HepG2 (cell line): Measurements from ENCODE around the gene SPATA33. TPM values are rescaled to one million over a fixed set of nuclear protein-coding genes. Genes with fewer than 3 reads are reported as not detected.

ENCODE experiments used
- KLF11 ChIP-seq: IDR thresholded peaks from 2 replicates; pipeline ENCODE4 v1.6.1; 2016; ENCODE audit warnings: missing compliant biosample characterization
- PCBP1 ChIP-seq: fragments of 200-400 bp; formaldehyde crosslinking; IDR thresholded peaks from 2 replicates; pipeline ENCODE4 v1.6.1; 2017; ENCODE audit warnings: mild to moderate bottlenecking, low read depth, low read length, borderline replicate concordance
- SOX6 ChIP-seq, 2 experiments: fragments of 450-650 bp in 1 of 2; sonication (generic) in 1 of 2; formaldehyde crosslinking in 1 of 2; IDR thresholded peaks; 2 replicates each; pipeline versions ENCODE4 v1.4.0 to v1.6.1; 2017 to 2020; ENCODE audit warnings: antibody characterized with exemption in 1 of 2, mild to moderate bottlenecking in 1 of 2, missing genetic modification reagents in 1 of 2
- TAF1 ChIP-seq: sonication (generic); formaldehyde crosslinking; IDR thresholded peaks from 2 replicates; pipeline ENCODE4 v1.4.0; 2020; ENCODE audit warnings: missing genetic modification reagents
- TEAD3 ChIP-seq: optimal IDR thresholded peaks from 2 replicates; pipeline ENCODE3; 2016; ENCODE audit warnings: borderline replicate concordance
- ZBTB3 ChIP-seq: sonication (generic); formaldehyde crosslinking; IDR thresholded peaks from 2 replicates; pipeline ENCODE4 v1.4.0; 2020; ENCODE audit warnings: low read depth, mild to moderate bottlenecking, moderate library complexity, missing genetic modification reagents, borderline replicate concordance
- ZNF234 ChIP-seq: sonication (generic); formaldehyde crosslinking; conservative IDR thresholded peaks from 2 replicates; pipeline ENCODE4 v1.5.1; 2020; ENCODE audit warnings: mild to moderate bottlenecking, missing genetic modification reagents
- ZNF30 ChIP-seq: sonication (generic); formaldehyde crosslinking; IDR thresholded peaks from 2 replicates; pipeline ENCODE4 v1.5.0; 2020; ENCODE audit warnings: mild to moderate bottlenecking, missing genetic modification reagents
- ZNF33A ChIP-seq: sonication (generic); formaldehyde crosslinking; IDR thresholded peaks from 2 replicates; pipeline ENCODE4 v1.5.1; 2020; ENCODE audit warnings: missing genetic modification reagents, mild to moderate bottlenecking, moderate library complexity, borderline replicate concordance
- ZNF451 ChIP-seq: sonication (generic); formaldehyde crosslinking; IDR thresholded peaks from 2 replicates; pipeline ENCODE4 v1.5.0; 2020; ENCODE audit warnings: mild to moderate bottlenecking, missing genetic modification reagents
- ZNF510 ChIP-seq: sonication (generic); formaldehyde crosslinking; IDR thresholded peaks from 2 replicates; pipeline ENCODE4 v1.4.0; 2020; ENCODE audit warnings: low read depth, mild to moderate bottlenecking, missing genetic modification reagents
- ZNF652 ChIP-seq: IDR thresholded peaks from 2 replicates; pipeline ENCODE4 v1.6.1; 2016; ENCODE audit warnings: low read depth, borderline replicate concordance
- ZNF749 ChIP-seq: sonication (generic); formaldehyde crosslinking; IDR thresholded peaks from 2 replicates; pipeline ENCODE4 v1.8.0; 2022; ENCODE audit warnings: mild to moderate bottlenecking, missing genetic modification reagents, moderate library complexity, borderline replicate concordance
- ZNF878 ChIP-seq: sonication (generic); formaldehyde crosslinking; IDR thresholded peaks from 2 replicates; pipeline ENCODE4 v1.8.1; 2023; ENCODE audit warnings: mild to moderate bottlenecking, missing genetic modification reagents, moderate library complexity
- polyA plus RNA-seq, 8 experiments: library from polyadenylated mRNA; depleted of rRNA in 3 of 8; stranded (reverse) in 7 of 8; unstranded in 1 of 8; fragments of >200 nt; fragmentation: Illumina TruSeq in 4 of 8; extraction: Trizol in 4 of 8; gene quantifications; 2 replicates each; pipeline versions ENCODE4 v1.2.1 to v1.2.3, GENCODE V29; 2011 to 2016; ENCODE audit warnings: low read depth in 4 of 8, missing spikeins in 1 of 8, mixed read lengths in 1 of 8; ENCODE audit not compliant: insufficient read depth in 1 of 8
- total RNA-seq, 5 experiments: library from RNA; depleted of rRNA; stranded (reverse); fragments of >200 nt; fragmentation: Illumina TruSeq; extraction: Trizol; gene quantifications; 2 replicates each; pipeline ENCODE4 v1.2.3, GENCODE V29; 2016; ENCODE audit warnings: low read depth in 1 of 5
- TF ChIP-seq, protein P1 (sequence below): sonication (generic); formaldehyde crosslinking; IDR thresholded peaks from 2 replicates; pipeline ENCODE4 v1.4.0; 2020; ENCODE audit warnings: mild to moderate bottlenecking, missing genetic modification reagents
- TF ChIP-seq, protein P2 (sequence below): sonication (generic); formaldehyde crosslinking; IDR thresholded peaks from 2 replicates; pipeline ENCODE4 v1.4.0; 2020; ENCODE audit warnings: missing genetic modification reagents
- TF ChIP-seq, protein P3 (sequence below): sonication (generic); formaldehyde crosslinking; IDR thresholded peaks from 2 replicates; pipeline ENCODE4 v1.8.0; 2022; ENCODE audit warnings: mild to moderate bottlenecking, missing genetic modification reagents, borderline replicate concordance
- TF ChIP-seq, protein P4 (sequence below): sonication (generic); formaldehyde crosslinking; IDR thresholded peaks from 2 replicates; pipeline ENCODE4 v1.9.0; 2022; ENCODE audit warnings: missing genetic modification reagents, mild to moderate bottlenecking, borderline replicate concordance
- TF ChIP-seq, protein P5 (sequence below): IDR thresholded peaks from 2 replicates; pipeline ENCODE4 v1.6.1; 2016; ENCODE audit warnings: mild to moderate bottlenecking, missing biosample characterization, missing genetic modification reagents

The SPATA33 gene
- total and polyA plus RNA-seq, 2 of the 13 experiments (the other 11 are each of a cell fraction or from before 2014, with no cell fraction given), result 5.7 to 11.0 TPM

DNA sequence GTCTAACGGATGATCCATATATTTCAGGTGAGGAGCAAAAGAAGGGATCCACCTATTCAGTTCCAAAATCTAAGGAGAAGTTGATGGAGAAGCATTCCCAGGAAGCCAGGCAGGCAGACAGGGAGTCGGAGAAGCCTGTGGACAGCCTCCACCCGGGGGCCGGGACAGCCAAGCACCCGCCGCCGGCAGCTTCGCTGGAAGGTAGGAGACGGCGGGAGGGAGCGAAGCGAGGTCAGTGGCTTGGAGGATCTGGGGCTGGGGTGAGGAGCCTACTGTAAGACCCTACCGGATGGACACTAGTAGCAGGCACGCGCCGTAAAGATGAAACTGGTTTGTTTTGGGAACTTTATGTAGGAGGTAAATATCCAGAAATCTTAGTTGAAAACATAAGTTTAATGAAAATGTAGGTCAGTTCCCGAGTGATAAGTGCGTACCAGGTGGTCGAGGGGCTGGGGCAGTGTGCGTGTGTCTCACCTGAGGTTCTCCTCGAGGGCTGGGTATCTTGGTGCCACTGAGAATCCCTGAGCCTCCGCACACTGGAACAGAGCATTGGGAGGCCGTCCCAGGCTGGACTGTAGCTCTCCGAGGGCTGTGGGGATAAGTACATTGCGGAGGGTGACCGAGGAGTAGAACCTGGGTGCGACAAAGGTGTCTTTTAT, 714 bp downstream of the SPATA33 start (continued):
- TF ChIP-seq, protein P1, sequence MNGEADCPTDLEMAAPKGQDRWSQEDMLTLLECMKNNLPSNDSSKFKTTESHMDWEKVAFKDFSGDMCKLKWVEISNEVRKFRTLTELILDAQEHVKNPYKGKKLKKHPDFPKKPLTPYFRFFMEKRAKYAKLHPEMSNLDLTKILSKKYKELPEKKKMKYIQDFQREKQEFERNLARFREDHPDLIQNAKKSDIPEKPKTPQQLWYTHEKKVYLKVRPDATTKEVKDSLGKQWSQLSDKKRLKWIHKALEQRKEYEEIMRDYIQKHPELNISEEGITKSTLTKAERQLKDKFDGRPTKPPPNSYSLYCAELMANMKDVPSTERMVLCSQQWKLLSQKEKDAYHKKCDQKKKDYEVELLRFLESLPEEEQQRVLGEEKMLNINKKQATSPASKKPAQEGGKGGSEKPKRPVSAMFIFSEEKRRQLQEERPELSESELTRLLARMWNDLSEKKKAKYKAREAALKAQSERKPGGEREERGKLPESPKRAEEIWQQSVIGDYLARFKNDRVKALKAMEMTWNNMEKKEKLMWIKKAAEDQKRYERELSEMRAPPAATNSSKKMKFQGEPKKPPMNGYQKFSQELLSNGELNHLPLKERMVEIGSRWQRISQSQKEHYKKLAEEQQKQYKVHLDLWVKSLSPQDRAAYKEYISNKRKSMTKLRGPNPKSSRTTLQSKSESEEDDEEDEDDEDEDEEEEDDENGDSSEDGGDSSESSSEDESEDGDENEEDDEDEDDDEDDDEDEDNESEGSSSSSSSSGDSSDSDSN (CRISPR knock-in tag), result peak; percentile 16; the same call in 1 of the 2 replicates
- no peak for TF ChIP-seq TAF1 (CRISPR knock-in tag)
- no peak for TF ChIP-seq ZNF33A
- TF ChIP-seq, protein P2, sequence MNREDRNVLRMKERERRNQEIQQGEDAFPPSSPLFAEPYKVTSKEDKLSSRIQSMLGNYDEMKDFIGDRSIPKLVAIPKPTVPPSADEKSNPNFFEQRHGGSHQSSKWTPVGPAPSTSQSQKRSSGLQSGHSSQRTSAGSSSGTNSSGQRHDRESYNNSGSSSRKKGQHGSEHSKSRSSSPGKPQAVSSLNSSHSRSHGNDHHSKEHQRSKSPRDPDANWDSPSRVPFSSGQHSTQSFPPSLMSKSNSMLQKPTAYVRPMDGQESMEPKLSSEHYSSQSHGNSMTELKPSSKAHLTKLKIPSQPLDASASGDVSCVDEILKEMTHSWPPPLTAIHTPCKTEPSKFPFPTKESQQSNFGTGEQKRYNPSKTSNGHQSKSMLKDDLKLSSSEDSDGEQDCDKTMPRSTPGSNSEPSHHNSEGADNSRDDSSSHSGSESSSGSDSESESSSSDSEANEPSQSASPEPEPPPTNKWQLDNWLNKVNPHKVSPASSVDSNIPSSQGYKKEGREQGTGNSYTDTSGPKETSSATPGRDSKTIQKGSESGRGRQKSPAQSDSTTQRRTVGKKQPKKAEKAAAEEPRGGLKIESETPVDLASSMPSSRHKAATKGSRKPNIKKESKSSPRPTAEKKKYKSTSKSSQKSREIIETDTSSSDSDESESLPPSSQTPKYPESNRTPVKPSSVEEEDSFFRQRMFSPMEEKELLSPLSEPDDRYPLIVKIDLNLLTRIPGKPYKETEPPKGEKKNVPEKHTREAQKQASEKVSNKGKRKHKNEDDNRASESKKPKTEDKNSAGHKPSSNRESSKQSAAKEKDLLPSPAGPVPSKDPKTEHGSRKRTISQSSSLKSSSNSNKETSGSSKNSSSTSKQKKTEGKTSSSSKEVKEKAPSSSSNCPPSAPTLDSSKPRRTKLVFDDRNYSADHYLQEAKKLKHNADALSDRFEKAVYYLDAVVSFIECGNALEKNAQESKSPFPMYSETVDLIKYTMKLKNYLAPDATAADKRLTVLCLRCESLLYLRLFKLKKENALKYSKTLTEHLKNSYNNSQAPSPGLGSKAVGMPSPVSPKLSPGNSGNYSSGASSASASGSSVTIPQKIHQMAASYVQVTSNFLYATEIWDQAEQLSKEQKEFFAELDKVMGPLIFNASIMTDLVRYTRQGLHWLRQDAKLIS (CRISPR knock-in tag), result 0 out of 2 replicates have a peak, but pooled peaks have one; percentile 8
- TF ChIP-seq SOX6 (IDR thresholded peaks at IDR 0.05), result no peak
- peak; percentile 46; the same call in 1 of the 2 replicates for TF ChIP-seq SOX6 (CRISPR knock-in tag; IDR thresholded peaks at IDR 0.05)
- no peak for TF ChIP-seq ZNF30 (CRISPR knock-in tag)
- TF ChIP-seq, protein P3, sequence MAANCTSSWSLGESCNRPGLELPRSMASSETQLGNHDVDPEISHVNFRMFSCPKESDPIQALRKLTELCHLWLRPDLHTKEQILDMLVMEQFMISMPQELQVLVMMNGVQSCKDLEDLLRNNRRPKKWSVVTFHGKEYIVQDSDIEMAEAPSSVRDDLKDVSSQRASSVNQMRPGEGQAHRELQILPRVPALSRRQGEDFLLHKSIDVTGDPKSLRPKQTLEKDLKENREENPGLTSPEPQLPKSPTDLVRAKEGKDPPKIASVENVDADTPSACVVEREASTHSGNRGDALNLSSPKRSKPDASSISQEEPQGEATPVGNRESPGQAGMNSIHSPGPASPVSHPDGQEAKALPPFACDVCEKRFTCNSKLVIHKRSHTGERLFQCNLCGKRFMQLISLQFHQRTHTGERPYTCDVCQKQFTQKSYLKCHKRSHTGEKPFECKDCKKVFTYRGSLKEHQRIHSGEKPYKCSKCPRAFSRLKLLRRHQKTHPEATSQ, result 0 out of 2 replicates have a peak, but pooled peaks have one; percentile 52
- TF ChIP-seq PCBP1, result no peak
- TF ChIP-seq, protein P4, sequence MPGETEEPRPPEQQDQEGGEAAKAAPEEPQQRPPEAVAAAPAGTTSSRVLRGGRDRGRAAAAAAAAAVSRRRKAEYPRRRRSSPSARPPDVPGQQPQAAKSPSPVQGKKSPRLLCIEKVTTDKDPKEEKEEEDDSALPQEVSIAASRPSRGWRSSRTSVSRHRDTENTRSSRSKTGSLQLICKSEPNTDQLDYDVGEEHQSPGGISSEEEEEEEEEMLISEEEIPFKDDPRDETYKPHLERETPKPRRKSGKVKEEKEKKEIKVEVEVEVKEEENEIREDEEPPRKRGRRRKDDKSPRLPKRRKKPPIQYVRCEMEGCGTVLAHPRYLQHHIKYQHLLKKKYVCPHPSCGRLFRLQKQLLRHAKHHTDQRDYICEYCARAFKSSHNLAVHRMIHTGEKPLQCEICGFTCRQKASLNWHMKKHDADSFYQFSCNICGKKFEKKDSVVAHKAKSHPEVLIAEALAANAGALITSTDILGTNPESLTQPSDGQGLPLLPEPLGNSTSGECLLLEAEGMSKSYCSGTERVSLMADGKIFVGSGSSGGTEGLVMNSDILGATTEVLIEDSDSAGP (CRISPR knock-in tag), result no peak; the same call in 1 of the 2 replicates
- TF ChIP-seq ZNF234, result peak; percentile 80; the same call in 1 of the 2 replicates
- no peak for TF ChIP-seq ZNF749 (CRISPR knock-in tag)
- peak; percentile 9 for TF ChIP-seq TEAD3 (CRISPR knock-in tag)
- TF ChIP-seq ZNF451, result no peak
- no peak for TF ChIP-seq ZBTB3 (CRISPR knock-in tag)
- 0 out of 2 replicates have a peak, but pooled peaks have one; percentile 2 for TF ChIP-seq ZNF652
- no peak for TF ChIP-seq KLF11 (CRISPR knock-in tag)
- no peak for TF ChIP-seq ZNF510 (CRISPR knock-in tag)
- TF ChIP-seq, protein P5, sequence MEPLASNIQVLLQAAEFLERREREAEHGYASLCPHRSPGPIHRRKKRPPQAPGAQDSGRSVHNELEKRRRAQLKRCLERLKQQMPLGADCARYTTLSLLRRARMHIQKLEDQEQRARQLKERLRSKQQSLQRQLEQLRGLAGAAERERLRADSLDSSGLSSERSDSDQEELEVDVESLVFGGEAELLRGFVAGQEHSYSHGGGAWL (CRISPR knock-in tag), result no peak
- 0 out of 2 replicates have a peak, but pooled peaks have one; percentile 7 for TF ChIP-seq ZNF878 (CRISPR knock-in tag)
